CD4-positive, alpha-beta T cell treated with Interleukin-6 for 4 hours (primary cell): Measurements from ENCODE around the gene KRT40.

Experiments
- DNase-seq: peaks from one replicate; pipeline ENCODE4 v3.0.0-alpha.2; 2020; ENCODE audit warnings: mixed read lengths

The KRT40 gene

DNA sequence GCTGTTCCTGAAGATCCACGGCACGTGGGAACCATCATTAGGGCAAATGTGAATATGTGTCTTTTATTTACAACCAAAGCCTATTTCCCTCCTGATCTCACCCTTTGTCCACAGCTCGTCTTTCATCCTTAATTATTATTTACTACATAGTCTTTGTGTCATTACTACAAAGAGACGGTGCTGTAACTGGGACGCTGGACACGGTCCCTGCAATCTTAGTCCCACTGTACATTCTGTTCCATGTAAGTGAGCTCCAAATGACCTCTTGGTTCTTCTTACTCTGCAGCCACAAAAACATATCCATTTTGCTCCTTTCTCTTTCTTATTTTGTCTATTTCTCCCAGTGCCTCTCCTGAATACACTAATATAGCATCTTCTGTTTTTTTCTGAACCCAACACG is 34.0 kb downstream of the KRT40 start:
- no peak for DNase-seq

DNA sequence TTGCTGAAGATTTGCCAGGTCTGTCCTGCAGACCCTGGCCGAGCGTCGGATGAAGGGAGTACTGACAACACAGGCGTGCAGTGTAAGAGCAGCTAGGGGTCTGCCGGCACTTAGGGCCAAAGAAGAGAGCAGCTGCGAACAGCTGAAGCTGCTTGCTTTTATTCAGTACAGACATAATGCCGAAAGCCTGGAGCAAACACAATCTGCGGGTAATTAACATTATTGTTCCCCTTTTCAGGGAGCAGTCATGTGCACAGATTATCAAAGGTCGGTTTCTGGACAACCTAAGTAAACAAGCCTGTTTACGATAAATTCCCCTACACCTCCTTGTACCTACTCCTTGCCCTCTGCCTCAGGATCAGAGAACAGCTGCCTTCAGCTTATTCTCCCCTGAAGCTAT is 34.7 kb downstream of the KRT40 start:
- DNase-seq, result no peak

DNA sequence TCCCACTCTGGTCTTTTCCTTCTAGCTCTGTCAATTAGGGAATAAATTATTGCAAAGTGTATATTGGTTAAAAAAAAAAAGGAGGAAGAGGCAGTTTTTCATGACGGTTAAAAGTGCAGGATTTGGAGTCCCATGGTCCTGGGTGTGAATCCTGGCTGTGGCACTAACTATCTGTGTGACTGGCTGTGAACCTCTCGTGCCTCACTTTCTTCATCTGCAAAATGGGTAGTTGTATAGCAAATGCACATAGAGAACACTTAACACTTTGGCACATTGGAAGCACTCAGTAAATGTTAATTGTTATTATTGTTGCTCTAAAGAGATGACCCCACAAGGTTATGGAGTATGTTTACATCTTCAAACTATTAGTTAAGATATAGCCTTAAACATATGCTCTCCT is 36.2 kb downstream of the KRT40 start:
- DNase-seq, result no peak

DNA sequence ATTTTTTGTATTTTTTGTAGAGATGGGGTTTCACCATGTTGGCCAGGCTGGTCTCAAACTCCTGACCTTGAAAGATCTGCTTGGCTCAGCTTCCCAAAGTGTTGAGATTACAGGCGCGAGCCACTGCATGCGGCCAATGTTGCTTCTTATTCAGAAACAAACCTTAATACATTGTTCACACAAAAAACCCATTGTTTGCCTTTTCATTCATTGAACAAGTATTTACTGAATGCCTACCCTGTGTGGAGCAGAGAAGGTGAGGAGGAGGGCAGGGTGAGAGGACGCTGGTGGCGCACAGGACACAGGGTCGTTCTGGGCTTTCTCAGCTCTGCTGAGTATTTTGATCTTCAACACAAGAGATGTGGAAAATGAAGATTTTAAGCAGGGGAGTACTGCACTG is 38.7 kb downstream of the KRT40 start:
- no peak for DNase-seq

DNA sequence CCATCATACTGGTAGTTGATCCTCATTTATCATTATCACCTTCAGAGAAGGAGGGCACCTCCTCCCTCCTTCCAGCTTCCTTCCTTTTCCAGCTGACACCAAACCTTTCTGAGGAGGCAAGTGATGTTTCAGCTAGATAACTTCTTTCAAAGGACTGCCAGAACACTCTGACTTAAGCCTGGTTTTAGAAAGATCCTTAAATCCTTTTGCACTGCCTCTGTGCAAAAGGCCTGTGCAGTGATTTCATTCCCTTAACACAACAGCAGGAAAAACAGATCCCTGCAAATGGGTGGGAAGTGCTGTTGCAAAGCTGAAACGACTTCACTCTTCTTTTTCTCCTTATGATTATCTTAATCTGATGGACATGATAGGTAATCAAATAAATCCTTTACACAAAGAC is 39.6 kb downstream of the KRT40 start:
- no peak for DNase-seq

DNA sequence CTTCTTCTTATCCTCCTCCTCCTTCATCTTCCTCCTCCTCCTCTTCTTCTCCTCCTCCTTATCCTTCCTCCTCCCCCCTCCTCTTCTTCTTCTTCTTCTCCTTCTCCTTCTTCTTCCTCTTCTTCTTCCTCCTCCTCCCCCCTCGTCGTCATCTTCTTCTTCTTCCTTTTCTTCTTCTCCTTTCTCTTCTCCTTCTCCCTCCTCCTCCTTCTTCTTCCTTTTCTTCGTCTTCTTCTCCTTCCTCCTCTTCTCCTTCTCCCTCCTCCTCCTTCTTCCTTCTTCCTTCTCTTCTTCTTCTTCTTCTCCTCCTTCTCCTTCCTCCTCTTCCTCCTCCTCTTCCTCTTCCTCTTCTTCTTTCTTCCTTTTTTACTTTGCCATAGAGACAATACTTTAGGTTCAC is 41.6 kb downstream of the KRT40 start:
- no peak for DNase-seq

DNA sequence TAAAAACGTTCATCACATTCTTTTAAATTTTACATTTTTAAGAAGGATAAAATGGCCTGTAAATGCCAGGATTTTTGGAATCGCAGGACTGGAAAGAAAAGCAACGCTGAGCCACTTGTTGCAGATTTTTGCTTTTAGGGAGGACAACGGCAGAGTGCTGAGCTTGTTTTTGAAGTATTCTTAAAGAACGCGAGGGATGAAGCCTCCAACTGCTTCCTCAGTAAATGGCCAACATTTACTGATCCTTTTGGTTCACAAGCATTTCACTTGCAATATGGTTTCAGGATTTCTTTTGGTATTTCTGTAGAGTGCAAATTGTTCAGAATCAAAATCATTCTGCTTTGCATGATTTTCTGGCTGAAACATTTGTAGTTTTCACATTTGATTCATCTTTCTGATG is 43.9 kb downstream of the KRT40 start:
- DNase-seq, result no peak

DNA sequence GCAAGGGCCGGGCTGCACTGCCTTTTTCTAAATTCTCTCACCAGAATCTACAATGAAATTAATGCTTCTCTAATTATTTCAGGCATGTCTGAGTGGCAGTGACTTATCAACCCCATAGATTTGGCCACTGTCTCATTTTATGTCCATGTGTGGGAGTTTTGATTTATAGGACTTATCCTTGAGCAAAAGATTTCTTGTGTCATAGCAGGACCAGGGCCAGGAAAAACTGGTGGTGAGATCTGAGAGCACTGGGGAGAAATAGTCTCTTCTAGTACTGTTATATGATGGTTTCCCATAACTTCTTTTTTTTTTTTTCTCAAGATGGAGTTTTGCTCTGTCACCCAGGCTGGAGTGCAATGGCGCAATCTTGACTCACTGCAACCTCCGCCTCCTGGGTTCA is 45.1 kb downstream of the KRT40 start:
- no peak for DNase-seq

DNA sequence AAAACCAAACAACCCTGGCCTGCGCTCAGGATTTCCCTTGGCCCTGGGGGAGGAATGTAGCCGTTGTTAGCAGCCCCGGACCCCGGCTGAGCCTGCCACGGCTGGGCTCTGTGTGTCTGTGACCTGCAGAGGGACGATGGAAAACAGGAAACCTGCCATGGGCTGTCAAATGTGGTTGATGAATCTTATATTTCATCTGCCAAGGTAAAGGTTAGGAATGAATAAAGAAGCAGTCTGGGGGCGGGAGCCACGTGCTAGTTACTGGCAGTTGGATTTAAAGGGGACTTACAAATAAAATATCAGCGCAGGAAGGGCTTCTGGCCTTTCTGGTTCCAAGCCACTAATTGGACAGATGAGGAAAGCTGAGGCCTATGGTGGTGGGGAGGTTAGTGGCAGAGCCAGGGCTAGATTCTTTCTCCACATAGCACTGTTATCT is 46.7 kb downstream of the KRT40 start, which contains the start of gene KRT23:
TSS of gene KRT23 (minus strand) at position 263 of the 436 bp plus-strand sequence. CDS start 1,043 bp downstream, outside the sequence.
- DNase-seq, result no peak

DNA sequence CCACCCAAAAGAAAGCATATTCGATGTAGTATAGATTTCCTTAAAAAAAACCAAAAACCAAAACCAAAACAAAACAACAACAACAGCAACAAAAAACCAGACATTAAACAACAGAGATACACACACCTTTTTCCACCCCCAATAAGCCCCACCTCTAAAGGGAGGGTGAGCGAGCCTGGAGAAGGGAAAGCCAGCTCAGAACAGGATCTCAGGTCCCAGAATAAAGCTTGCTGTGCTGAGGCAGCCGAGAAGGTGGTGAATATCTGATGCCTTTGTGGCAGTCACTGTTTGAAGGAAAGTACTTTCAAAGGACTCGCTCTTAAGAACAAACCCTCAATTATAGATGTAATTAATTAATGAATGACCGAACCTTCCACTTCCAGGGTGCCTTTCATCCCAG is 47.1 kb downstream of the KRT40 start:
- no peak for DNase-seq

DNA sequence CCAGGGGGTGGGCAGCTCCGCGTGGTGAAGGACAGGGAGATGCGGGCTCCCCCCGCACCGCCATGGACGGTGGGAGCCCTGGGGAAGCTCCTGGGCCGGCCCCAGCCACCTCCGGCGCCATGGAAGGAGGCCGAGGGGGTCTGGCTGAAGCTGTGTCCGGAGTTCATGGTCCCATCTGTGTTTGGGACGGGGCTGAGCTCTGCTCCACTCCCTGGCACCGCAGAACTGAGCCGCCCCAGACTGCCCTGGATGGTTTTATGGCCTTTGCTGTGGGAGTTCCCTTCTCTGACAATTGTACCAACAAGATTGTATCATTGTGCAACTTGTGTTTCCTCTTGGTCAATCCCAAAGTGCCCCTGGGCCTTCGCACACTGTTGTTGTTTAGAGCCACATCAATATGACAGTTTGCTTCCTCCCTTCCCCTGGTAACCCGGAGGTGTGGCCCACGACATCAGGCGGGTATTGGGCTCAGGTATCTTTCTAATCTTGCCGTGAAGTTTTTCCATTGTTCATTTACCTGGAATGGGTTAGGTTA is 47.6 kb downstream of the KRT40 start:
- DNase-seq, result no peak

DNA sequence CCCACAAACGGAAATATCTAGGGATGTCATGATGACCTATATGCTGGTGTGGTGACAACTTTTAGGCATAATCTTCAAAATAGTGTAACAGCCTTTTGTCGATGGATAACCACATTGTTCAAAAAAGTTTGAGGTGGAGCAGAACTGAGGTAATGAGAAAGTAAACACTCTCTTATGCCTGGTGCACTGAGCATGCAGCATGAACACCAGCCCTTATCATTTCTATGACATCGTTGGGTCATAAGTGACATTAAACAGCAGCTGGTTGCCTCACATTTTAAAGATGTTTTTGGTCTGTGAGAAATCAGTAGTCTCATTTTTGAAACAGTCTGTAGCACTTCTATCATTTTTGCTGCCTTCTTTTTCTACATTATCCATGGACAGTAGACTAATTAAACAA is 48.5 kb downstream of the KRT40 start:
- no peak for DNase-seq

DNA sequence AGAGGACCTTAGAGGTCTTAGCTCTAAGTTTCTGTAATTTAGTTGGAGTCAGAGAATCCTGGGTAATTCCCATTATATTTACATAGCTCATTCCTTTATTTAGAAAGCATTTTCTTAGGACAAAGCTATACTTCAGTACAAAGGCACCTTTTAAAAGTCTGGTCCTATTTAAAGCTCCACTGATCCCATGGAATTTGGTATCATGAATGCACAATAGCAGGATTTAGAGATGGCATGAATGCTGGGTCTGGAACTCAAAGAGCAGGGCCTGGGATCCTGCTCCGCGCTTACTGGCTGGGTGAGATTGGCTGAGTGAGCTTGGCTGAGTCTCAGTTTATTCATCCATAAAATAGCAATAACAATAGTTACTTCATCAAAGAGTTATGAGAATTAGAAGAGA is 51.5 kb downstream of the KRT40 start:
- DNase-seq, result no peak

DNA sequence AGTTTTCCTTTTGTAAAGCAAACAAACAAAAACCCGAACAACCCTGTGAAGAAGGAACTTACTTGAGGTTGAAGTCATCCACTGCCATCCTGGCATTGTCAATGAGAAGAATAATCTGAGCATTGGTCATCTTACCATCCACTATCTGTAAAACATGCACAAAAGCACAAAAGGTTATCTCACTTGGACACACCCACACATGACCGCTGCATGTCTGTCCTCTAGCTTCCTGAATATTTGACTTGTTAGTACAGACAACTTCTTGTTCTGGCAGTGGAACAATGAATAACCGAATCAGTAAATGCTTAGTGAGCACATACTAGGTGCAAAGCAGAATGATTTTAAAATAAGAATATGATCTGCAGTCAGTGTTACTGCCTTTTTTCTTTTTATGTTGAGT is 52.8 kb downstream of the KRT40 start:
- DNase-seq, result no peak
